AG04449 (cell line): ENCODE measurements around the gene GPR37L1.

Experiments
- CTCF ChIA-PET: fragments of 350-600 bp; formaldehyde crosslinking; extraction: SDS; loops from one replicate; lab custom pipeline; 2021; ENCODE audit warnings: antibody characterized with exemption; lab: Yijun Ruan, JAX
- POLR2A ChIA-PET: fragments of 400-600, 350-600 bp; formaldehyde crosslinking; extraction: SDS; loops from one replicate; lab custom pipeline; 2020; ENCODE audit warnings: antibody characterized with exemption, inconsistent platforms; lab: Yijun Ruan, JAX
- DNase-seq: peaks from one replicate; pipeline ENCODE4 v3.0.0-alpha.2; 2010; ENCODE audit warnings: low read depth, low spot score
- H3K4me3 ChIP-seq: 2 replicates; pipeline ENCODE4 v1.5.1; 2011; ENCODE audit warnings: low read depth, mild to moderate bottlenecking, control low read depth, low read length
- TF ChIP-seq, protein P1 (sequence below): IDR thresholded peaks from one replicate; pipeline ENCODE4 v1.5.1; 2011; ENCODE audit warnings: mild to moderate bottlenecking, moderate library complexity, low read length, control low read depth, inconsistent platforms; ENCODE audit not compliant: insufficient read depth; ENCODE audit errors: missing control alignments

GPR37L1 gene

GRCh38 chr1:202130816-202131522 lies 8.3 kb downstream of the GPR37L1 start:
- POLR2A ChIA-PET: no interaction called here
- DNase-seq: no peak
- TF ChIP-seq, protein P1, sequence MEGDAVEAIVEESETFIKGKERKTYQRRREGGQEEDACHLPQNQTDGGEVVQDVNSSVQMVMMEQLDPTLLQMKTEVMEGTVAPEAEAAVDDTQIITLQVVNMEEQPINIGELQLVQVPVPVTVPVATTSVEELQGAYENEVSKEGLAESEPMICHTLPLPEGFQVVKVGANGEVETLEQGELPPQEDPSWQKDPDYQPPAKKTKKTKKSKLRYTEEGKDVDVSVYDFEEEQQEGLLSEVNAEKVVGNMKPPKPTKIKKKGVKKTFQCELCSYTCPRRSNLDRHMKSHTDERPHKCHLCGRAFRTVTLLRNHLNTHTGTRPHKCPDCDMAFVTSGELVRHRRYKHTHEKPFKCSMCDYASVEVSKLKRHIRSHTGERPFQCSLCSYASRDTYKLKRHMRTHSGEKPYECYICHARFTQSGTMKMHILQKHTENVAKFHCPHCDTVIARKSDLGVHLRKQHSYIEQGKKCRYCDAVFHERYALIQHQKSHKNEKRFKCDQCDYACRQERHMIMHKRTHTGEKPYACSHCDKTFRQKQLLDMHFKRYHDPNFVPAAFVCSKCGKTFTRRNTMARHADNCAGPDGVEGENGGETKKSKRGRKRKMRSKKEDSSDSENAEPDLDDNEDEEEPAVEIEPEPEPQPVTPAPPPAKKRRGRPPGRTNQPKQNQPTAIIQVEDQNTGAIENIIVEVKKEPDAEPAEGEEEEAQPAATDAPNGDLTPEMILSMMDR: no peak
- no peak overlapping the region for H3K4me3 ChIP-seq
- CTCF ChIA-PET: interaction anchor here (1.0 to 9.9 kb wide), 5 partner anchors 9 to 131 kb away, joined by 3 to 179 read pairs (median 113); partner anchors contain the start of genes ELF3 and GPR37L1

DNA sequence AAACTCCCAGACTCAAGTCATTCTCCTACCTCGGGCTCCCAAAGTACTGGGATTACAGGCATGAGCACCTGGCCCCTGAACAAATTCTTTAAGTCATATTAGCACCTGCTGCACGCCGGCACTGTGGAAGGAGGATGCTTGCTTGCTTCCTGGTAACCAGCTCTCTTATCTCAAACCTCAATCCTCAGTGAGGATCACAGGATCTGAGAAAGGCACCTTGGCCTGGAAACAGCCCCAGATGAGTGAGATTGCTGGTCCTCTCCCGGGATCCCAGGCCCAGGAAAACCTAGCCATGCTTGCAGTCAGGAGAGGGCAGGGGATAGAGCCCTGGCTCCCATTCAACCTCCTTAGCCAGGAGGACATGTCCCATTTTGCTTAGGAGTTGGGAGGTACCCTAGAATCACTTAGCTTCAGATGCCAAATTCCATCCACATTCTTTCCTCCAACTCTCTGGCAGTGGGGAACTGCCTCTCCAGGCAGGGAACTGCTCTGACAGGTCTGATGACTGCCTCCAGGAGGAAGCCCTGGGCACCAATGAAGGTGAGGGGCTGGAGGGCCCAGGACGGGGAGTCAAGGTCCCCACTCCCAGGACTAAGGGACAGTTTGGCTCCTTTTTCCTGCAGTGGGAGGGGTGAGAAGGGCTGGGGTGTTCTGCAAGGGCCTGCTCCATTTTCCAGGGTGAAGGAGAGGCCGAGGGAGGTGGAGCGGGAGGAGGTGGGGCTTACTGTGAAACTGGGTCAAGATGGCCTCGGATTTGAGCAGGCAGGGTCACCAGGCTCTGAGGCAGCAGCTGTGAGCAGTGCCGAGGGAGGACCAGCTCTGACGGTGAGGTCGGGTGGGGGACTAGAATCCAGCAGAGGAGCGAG lies 9.5 kb downstream of the GPR37L1 start:
- H3K4me3 ChIP-seq: no peak overlapping the region
- ChIA-PET CTCF (interaction anchor here (1.0 to 9.9 kb wide), 5 partner anchors 9 to 132 kb away, joined by 3 to 179 read pairs (median 113); partner anchors contain the start of genes ELF3 and GPR37L1), POLR2A (interaction anchor here (0.5 kb wide), 1 partner anchor 112 kb away, joined by 3 read pairs; no protein-coding TSS in a partner anchor)
- TF ChIP-seq, protein P1: no peak
- no peak for DNase-seq

DNA sequence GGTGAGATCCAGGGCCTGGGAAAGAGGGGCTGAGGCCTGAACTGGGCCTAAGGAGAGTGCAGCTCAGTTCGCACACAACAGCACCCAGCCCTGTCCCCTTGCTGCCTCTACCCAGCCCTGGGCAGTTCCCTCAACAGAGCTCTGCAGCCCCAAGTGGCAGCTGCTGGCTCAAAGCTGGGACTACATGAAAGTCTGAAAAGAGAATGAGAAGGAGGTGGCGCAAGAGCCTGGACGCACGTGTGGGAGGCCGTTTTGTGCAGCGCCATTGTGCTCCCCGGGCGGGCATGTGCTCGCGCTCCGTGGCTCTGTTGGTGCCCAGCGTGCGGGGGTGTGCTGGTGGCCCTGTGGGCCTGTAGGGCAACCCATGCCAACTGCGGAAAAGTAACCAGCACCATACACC lies 10.3 kb downstream of the GPR37L1 start:
- TF ChIP-seq, protein P1: no peak
- ChIA-PET POLR2A (interaction anchor here (0.5 kb wide), 1 partner anchor 113 kb away, joined by 3 read pairs; no protein-coding TSS in a partner anchor), CTCF (interaction anchor here (1.6 to 9.9 kb wide), 7 partner anchors 10 to 161 kb away, joined by 5 to 179 read pairs (median 21); partner anchors contain the start of genes ELF3 and GPR37L1)

GRCh38 chr1:202133496-202133895 lies 10.8 kb downstream of the GPR37L1 start:
- no peak for DNase-seq
- no peak overlapping the region for H3K4me3 ChIP-seq
- CTCF ChIA-PET: interaction anchor here (1.6 to 9.9 kb wide), 7 partner anchors 9 to 161 kb away, joined by 5 to 179 read pairs (median 21); partner anchors contain the start of genes ELF3 and GPR37L1
- TF ChIP-seq, protein P1: no peak
- POLR2A ChIA-PET: no interaction called here

More for the DNA sequence above, 10.3 kb downstream of the GPR37L1 start:
- no peak for DNase-seq
- H3K4me3 ChIP-seq: no peak overlapping the region

DNA sequence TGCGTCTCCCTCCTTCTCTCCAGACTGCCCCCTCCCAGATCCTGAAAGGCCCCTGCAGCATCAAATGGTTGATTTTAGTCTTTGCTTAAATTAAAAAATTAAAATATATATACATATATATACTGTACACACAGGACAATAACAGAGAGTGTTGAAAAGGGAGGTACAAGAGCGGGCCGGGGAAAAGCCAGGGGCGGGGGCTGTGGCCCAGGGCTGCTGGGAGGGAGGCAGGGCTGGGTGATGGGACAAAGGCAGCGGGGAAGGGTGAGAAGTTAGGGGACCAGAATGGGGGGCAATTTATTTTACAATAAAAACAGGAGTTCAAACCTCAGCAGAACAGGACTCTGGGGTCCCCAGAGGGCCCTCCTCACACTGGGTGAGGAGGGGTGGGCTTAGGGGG lies 11.3 kb downstream of the GPR37L1 start:
- CTCF ChIA-PET: interaction anchor here (1.3 to 9.9 kb wide), 12 partner anchors 9 to 307 kb away, joined by 3 to 179 read pairs (median 12); partner anchors contain the start of genes ELF3 and GPR37L1
- H3K4me3 ChIP-seq: no peak overlapping the region
- no peak for DNase-seq
- TF ChIP-seq, protein P1: no peak
- POLR2A ChIA-PET: interaction anchor here (1.3 kb wide), 1 partner anchor 10 kb away, joined by 3 read pairs; no protein-coding TSS in a partner anchor
